Measurements from ENCODE around the gene CACNA1E. TPM values are rescaled to one million over a fixed set of nuclear protein-coding genes. Genes with fewer than 3 reads are reported as not detected.

CACNA1E gene
- total RNA-seq, 1 donor from 2014 or later: 0.31 TPM

DNA sequence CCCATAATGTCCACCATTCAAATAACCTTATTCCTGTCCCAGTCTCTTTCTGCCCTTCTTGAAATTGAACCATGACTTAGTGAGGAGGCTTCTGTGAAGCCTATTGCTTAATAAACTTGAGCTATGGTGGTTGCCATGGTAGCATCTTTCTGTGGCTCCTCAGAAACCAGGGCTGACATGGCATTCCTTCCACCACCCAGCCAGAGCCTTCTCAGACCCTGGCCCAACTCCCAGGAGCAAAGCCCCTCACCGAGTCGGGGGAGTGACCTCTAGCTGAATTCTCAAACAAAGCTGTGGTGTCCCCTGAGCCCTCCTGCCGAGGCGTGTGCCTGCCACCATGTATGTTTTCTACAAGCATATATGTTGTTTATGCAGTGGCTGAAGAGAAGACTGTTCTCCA is 259.1 kb downstream of the CACNA1E start:
- no peak for DNase-seq (ENCODE audit: low spot score)
- no peak overlapping the region for H3K4me3 Mint-ChIP-seq (ENCODE audit: unreplicated experiment)
- H3K27ac Mint-ChIP-seq (ENCODE audit: unreplicated experiment): no peak overlapping the region
- H3K36me3 Mint-ChIP-seq (ENCODE audit: low read depth, unreplicated experiment): no peaks in the 10 kb centered on the region
- peaks cover 2% of the 10 kb centered on the region for H3K27me3 Mint-ChIP-seq (ENCODE audit: unreplicated experiment)
- no peaks in the 10 kb centered on the region for H3K4me1 Mint-ChIP-seq (ENCODE audit: unreplicated experiment)
- H3K9me3 Mint-ChIP-seq (ENCODE audit: unreplicated experiment): no peaks in the 10 kb centered on the region
- TF ChIP-seq, protein P1, sequence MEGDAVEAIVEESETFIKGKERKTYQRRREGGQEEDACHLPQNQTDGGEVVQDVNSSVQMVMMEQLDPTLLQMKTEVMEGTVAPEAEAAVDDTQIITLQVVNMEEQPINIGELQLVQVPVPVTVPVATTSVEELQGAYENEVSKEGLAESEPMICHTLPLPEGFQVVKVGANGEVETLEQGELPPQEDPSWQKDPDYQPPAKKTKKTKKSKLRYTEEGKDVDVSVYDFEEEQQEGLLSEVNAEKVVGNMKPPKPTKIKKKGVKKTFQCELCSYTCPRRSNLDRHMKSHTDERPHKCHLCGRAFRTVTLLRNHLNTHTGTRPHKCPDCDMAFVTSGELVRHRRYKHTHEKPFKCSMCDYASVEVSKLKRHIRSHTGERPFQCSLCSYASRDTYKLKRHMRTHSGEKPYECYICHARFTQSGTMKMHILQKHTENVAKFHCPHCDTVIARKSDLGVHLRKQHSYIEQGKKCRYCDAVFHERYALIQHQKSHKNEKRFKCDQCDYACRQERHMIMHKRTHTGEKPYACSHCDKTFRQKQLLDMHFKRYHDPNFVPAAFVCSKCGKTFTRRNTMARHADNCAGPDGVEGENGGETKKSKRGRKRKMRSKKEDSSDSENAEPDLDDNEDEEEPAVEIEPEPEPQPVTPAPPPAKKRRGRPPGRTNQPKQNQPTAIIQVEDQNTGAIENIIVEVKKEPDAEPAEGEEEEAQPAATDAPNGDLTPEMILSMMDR (IDR thresholded peaks at IDR 0.05; ENCODE audit: unreplicated experiment): no peak

DNA sequence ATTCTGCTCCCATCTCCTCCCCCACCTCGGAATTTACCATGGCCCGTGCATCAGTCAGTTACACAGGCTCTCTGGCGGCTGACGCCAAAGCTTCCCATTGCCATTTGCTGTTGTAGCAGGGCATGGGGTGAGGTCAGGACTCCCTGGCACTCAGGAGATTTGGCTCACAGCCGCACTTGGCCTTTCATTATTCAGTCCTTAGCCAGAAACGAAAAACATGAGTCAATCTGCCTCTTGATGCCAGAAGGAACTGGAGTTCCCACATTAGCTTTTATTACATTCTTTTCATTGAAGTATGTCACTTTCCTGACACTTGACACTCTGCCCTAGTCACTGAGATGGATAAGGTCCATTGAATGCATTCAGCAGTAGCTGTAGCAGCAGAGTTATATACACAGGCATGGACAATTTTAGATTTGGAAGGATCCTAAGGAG is 260.6 kb downstream of the CACNA1E start:
- Mint-ChIP-seq H3K27ac (ENCODE audit: unreplicated experiment) (no peak overlapping the region), H3K27me3 (ENCODE audit: unreplicated experiment) (peaks cover 2% of the 10 kb centered on the region), H3K4me3 (ENCODE audit: unreplicated experiment) (no peak overlapping the region), H3K36me3 (ENCODE audit: low read depth, unreplicated experiment) (no peaks in the 10 kb centered on the region), H3K4me1 (ENCODE audit: unreplicated experiment) (no peaks in the 10 kb centered on the region), H3K9me3 (ENCODE audit: unreplicated experiment) (no peaks in the 10 kb centered on the region)
- DNase-seq (ENCODE audit: low spot score): no peak
- TF ChIP-seq, protein P1 (IDR thresholded peaks at IDR 0.05; ENCODE audit: unreplicated experiment): no peak

DNA sequence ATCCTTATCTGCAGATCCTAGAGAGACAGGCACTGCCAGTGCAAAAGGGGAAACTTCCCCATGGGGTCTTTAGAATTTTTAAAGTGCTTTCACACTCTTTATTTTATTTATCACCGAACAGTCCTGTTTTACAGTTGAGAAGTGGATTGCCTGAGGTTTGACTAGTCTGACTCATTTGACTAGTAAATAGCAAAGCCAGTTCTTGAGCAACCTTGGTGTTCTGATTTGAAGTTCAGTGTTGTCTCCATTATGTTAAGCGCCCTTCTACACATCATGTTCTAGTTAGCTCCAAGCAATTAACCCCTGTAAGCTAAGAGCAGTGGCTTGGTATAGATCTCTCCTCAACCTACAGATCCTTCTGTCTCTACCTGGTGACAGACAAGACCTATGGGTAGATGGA is 262.9 kb downstream of the CACNA1E start:
- Mint-ChIP-seq H3K27me3 (ENCODE audit: unreplicated experiment) (peaks cover 2% of the 10 kb centered on the region), H3K27ac (ENCODE audit: unreplicated experiment) (no peak overlapping the region), H3K9me3 (ENCODE audit: unreplicated experiment) (no peaks in the 10 kb centered on the region), H3K36me3 (ENCODE audit: low read depth, unreplicated experiment) (no peaks in the 10 kb centered on the region), H3K4me3 (ENCODE audit: unreplicated experiment) (no peak overlapping the region), H3K4me1 (ENCODE audit: unreplicated experiment) (peaks cover 19% of the 10 kb centered on the region)
- TF ChIP-seq, protein P1 (IDR thresholded peaks at IDR 0.05; ENCODE audit: unreplicated experiment): no peak
- no peak for DNase-seq (ENCODE audit: low spot score)

DNA sequence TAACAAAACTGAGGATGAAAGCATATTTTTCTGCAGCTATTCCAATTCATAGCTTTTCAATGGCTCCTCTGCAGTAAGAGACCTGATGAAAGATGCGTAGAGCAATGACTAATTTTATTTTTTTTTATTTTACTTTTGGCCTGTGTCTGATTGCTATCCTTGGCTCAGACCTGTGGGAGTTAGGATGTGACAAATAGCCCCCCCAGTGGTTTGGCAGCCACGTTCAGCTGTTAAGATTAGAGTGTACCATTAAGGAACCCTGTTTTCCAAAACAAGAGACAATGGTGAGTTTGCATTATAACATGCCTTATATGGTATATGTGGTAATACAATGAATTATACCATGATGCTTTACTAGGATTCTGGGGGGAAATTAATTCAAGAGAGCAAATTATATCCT is 264.7 kb downstream of the CACNA1E start:
- H3K9me3 Mint-ChIP-seq (ENCODE audit: unreplicated experiment): no peaks in the 10 kb centered on the region
- H3K4me1 Mint-ChIP-seq (ENCODE audit: unreplicated experiment): peaks cover 23% of the 10 kb centered on the region
- TF ChIP-seq, protein P1 (IDR thresholded peaks at IDR 0.05; ENCODE audit: unreplicated experiment): no peak

DNA sequence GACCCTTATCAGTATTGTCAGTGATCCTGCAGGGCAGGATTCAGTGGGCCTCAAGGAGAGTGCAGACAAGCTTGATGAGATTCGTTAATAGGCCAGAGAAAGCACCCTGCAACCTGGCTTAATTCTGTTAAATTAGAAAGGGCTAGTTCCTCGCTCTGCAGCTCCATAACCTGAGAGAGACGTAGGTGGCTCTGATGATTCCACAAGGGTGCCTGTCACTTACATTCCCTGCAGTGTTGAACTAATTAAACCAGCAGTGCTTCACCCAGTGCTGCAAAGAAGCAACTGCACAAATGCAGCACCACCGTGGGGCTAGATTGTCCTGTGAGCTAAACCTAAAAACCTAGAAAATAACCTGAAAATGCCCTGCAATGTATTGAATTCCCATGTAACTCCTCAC is 270.8 kb downstream of the CACNA1E start:
- Mint-ChIP-seq H3K9me3 (ENCODE audit: unreplicated experiment) (no peaks in the 10 kb centered on the region), H3K36me3 (ENCODE audit: low read depth, unreplicated experiment) (no peaks in the 10 kb centered on the region), H3K27me3 (ENCODE audit: unreplicated experiment) (peaks cover 2% of the 10 kb centered on the region), H3K4me1 (ENCODE audit: unreplicated experiment) (peaks cover 27% of the 10 kb centered on the region), H3K27ac (ENCODE audit: unreplicated experiment) (no peak overlapping the region), H3K4me3 (ENCODE audit: unreplicated experiment) (no peak overlapping the region)
- DNase-seq (ENCODE audit: low spot score): no peak
- TF ChIP-seq, protein P1 (IDR thresholded peaks at IDR 0.05; ENCODE audit: unreplicated experiment): no peak

More for the DNA sequence above, 264.7 kb downstream of the CACNA1E start:
- DNase-seq (ENCODE audit: low spot score): no peak
- Mint-ChIP-seq H3K27me3 (ENCODE audit: unreplicated experiment) (peaks cover 2% of the 10 kb centered on the region), H3K4me3 (ENCODE audit: unreplicated experiment) (no peak overlapping the region), H3K36me3 (ENCODE audit: low read depth, unreplicated experiment) (no peaks in the 10 kb centered on the region), H3K27ac (ENCODE audit: unreplicated experiment) (no peak overlapping the region)
